ENCODE measurements around the gene DNLZ.

The DNLZ gene

DNA sequence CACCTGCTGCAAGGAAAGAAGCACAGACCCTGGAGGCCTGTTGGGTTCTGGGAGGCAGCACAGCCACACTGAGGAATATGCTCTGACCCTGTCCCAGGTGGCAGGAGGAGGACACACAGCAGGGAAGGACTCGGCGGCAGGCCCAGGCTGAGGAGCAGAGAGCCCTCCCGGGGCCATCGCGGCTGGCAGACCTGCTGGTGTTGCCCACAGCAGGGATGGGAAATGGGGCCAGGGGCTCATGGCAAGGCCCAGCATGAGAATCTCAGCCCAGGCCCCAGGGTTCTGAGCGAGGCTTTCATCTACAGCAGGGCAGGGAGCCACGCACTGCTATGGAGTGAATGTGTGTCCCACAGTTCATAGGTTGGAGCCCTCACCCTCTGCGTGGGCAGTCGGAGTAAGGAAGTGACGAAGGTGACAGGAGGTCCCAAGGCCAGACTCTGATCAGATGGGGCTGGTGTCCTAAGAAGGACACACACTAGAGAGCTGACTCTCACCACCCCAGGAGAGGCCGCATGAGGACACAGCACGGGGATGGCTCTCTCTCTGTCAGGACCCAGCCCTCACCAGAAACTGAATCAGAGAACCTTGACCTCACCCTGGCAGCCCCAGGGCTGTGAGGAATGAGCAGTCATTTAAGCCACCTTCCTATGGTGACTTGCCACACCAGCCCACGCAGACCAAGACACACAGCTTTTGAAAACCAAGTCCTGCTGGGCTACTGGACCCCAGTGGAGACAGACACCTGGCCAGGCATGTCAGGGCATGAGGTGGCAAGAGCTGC lies 46.5 kb downstream of the DNLZ start:
- no peak for DNase-seq (ENCODE audit: low read depth)

DNA sequence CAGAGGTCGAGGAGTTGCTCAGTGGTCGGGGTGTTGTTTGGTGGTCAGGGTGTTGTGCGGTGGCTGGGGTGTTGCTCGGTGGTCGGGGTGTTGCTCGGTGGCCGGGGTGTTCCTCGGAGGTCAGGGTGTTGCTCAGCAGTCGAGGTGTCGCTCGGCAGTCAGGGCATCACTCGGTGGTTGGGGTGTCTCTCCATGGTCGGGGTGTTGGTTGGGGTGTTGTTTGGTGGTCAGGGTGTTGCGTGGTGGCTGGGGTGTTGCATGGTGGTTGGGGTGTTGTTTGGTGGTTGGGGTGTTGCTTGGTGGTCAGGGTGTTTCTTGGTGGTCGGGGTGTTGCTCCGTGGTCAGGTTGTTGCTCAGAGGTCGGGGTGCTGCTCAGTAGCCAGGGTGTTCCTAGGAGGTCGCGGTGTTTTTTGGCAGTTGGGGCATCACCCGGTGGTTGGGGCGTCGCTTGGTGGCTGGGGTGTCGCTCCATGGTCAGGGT lies 47.2 kb downstream of the DNLZ start:
- no peak for DNase-seq (ENCODE audit: low read depth)

DNA sequence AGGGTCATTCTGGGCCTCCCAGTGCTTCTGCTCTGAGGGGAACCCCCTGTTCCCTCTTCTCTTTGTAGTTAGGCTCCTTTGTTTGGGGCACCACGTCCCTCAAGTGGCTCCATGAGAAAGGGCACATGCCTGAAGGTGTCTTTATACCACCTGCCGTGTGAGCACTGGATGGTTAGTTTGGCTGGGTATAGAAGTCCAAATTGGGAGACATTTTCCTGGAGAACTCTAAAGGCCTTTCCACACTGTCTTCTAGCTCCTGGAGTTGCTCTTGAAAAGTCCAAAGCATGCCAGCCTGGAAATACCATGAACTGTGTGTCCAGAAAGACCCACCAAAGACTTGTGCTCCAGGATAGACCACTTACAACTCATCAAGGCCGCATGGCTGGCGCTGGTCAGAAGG lies 48.6 kb downstream of the DNLZ start:
- no peak for DNase-seq (ENCODE audit: low read depth)

DNA sequence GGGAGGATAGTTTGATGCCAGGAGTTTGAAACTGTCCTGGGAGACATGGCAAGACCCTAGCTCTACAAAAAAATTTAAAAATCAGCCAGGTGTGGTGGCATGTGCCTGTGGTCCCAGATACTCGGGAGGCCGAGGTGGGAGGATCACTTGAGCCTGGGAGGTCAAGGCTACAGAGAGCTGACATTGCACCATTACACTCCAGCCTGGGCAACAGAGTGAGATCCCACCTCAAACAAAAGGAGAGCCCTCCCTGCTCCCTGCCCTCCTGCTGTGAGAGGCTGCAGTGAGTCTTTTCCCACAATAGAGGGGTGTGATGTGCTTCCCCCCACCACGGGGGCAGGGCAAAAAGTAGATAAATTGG lies 49.5 kb downstream of the DNLZ start:
- no peak for DNase-seq (ENCODE audit: low read depth)

DNA sequence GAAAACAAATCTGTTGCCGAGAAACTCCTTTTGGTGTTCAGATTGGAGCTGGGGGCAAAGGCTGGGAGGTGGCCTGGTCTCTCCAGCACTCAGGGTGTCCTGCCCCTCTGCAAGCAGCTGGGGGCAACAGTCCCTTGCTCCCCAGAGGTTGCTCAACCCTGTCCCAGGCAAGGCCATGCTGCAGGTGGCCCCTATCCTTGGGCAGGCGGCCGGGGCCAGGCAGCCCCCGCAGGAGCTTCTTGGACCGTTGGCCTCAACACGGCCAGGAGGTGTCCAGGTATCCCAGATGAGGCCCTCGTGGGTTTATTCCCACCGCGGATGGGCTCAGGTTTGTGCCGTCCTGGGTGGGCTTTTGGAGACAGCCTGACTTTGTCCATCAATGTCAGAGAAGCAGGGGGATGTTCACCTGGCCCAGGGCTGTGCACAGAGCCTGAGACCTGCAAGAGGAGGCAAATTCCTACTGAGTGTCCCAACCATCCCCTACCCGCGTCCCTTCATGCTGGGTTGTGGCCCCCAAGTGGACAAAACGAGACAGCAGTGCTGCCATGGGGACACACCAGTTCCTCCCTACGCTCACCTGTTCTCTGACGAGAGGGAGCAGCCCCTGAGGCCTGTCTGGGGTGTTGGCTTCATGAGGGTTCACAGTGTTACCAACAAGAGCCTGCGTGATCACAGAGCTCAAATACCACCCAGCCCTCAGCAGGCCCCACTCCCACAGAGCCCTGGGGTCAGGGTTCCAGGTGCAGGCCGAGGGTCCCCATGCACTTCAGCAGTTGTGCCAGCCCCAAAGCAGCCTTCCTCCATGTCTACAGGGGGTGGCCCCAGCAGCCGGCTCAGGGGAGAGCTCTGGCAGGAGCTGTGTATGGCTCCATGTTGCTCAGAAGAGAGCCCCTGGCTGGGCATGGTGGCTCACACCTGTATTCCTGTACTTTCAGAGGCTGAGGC lies 50.2 kb downstream of the DNLZ start:
- no peak for DNase-seq (ENCODE audit: low read depth)

DNA sequence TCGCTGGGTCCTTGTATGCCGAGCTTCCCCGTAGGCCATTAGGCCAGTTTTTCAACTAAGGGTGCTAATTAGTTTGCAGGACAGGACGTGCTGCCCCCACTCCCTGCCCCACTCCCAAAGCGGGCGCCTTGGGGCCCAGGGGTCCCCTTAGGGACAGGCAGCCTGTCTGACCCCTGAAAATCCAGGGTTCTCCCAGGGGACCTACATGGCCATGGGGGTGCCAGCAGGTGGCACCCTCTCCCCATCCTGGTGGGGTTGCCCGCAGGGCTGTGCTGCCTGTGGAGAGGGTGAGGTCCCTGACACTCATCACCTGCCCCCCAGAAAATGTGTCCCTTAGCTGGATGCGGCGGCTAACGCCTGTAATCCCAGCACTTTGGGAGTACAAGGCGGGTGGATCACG lies 51.1 kb downstream of the DNLZ start:
- no peak for DNase-seq (ENCODE audit: low read depth)

DNA sequence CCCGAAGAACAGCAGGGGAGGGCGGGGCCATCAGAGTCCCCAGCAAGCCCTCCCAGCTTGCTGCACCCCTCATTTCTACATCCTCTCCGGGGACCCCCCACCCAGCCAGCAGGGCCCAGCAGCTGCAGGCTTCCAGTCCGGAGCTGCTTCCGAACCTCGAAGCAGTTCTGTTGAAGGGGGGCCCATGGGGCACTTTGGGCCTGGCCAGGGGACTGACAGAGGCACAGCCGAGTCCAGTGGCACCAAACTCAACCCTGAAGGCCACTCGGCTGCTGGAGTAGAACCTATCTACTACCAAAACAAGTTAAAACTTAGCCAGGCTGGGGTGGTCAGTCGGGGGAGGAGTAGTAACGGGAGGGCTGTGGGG lies 51.6 kb downstream of the DNLZ start:
- DNase-seq (ENCODE audit: low read depth): no peak

DNA sequence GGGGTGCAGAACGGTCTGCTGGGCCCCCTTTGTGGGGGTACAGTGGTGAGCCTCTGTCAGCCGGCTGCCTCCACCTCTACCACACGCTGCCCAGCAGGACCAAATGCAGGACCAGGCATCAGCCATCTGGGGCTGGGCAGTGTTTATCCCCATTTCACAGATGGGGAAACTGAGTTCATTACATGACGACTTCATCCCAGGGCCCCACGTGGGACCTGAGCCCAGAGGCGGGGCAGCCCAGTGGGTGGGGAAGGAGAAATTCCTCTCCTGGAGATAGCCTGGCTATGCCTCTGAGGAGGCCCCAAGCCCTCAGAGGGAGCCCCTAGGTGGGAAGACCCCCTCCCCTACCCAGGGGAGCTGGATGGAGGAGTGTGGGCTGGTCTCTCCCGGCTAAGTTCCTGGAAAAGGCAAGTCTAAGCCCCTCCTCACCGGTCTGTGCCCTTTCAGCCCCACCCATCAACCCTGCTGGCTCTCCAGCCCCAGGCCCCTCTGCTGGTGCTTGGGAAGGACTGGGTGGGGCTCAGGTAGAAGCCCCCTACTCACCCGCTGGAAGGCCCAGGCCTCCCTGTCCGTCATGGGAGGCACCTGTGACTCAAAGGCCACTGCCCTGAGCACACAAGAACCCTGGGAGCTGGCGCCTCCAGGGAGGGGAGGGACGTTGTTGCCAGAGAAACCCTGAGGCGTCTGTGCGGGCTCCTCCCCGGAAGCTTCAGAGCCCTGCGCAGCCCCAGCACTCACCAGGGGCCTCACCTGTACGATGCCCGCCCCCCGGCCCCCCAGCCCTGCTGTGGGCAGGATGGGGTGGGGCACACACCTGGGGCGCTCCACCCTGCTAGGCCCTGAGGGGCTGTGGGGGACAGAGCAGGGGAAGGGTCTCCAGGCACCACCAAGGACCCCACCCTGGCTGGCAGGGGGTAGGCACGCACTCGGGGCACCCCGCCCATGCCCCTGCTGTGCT lies 52.2 kb downstream of the DNLZ start:
- no peak for DNase-seq (ENCODE audit: low read depth)

DNA sequence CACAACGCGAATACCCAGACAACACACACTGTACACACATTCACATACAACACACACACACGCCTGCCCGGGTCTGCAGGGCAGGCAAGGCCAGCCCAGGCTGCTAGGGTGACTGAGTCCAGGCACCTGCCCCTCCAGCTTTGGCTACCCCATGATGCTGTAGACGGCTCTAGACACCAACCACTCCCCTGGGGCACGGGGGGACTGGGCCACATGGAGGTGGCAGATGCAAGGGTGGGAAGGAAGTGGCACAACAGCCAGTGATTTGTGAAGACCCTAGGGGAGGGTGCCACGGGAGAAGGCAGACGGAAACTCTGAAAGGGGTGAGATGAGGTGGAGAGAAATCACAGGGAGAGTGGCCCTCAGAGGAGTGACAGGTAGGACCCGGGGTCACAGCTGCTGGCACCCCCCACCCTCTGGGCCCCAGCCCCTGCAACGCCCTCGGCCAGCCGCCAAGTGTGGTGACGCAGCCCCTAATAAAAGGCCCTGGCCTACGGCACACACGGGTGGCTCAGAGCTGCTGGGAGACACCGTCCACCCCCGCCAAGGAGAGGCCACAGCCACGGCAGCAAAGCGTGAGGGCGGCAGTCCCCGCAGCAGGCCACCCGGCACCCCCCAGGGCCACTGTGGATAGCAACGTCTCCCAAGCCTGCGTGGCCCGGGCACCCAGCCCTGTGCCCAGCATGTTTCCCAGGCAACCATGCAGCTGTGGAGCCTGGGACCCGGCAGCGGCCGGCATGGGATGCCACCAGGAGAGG lies 53.1 kb downstream of the DNLZ start:
- DNase-seq (ENCODE audit: low read depth): no peak

DNA sequence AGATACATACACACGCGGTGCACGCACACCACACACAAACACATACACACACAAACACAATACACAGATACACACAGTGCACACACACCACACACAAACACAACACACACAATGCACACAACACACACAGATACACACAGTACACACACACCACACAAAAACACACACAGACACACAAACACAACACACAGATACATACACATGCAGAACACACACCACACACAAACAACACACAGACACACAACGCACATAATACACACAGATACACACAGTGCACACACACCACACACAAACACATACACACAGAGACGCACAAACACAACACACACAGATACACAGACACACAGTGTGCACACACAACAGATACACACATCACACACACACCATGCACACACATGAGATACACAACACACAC lies 53.7 kb downstream of the DNLZ start:
- DNase-seq (ENCODE audit: low read depth): no peak
